SW480 (cell line): ENCODE data around the gene POFUT2.

Experiments used
- DNase-seq: peaks from one replicate; pipeline ENCODE4 v3.0.0-alpha.2; 2016; ENCODE audit warnings: low spot score

POFUT2 gene

GRCh38 chr21:45287438-45288391, at the start of gene POFUT2:
Gene POFUT2 (minus strand): TSS chr21:45287895. CDS start chr21:45287871, 24 bp downstream.
- DNase-seq, result peak; percentile 90

- no peak for DNase-seq
These were observed 49.2 kb upstream of the POFUT2 start for GRCh38 chr21:45336870-45337269.

GRCh38 chr21:45336535-45336810, 48.8 kb upstream of the POFUT2 start:
- no peak for DNase-seq

- no peak for DNase-seq
These were observed 48.3 kb upstream of the POFUT2 start for GRCh38 chr21:45335761-45336534.

- DNase-seq, result no peak
These were observed 47.6 kb upstream of the POFUT2 start for GRCh38 chr21:45335151-45335760.

GRCh38 chr21:45334591-45335081, 46.9 kb upstream of the POFUT2 start:
- no peak for DNase-seq

GRCh38 chr21:45334134-45334533, 46.4 kb upstream of the POFUT2 start:
- no peak for DNase-seq

GRCh38 chr21:45333583-45334121, 46.0 kb upstream of the POFUT2 start:
- DNase-seq, result no peak

GRCh38 chr21:45332981-45333582, 45.4 kb upstream of the POFUT2 start:
- DNase-seq, result no peak

- no peak for DNase-seq
These were observed 44.7 kb upstream of the POFUT2 start for GRCh38 chr21:45332415-45332814.

- DNase-seq, result no peak
These were observed 43.9 kb upstream of the POFUT2 start for GRCh38 chr21:45331531-45332147.

GRCh38 chr21:45330851-45331261, 43.2 kb upstream of the POFUT2 start:
- no peak for DNase-seq

- peak; percentile 83 for DNase-seq
These were observed 42.5 kb upstream of the POFUT2 start for GRCh38 chr21:45330075-45330781.

- peak; percentile 94 for DNase-seq
These were observed 41.8 kb upstream of the POFUT2 start for GRCh38 chr21:45329261-45330074.

- no peak for DNase-seq
These were observed 40.8 kb upstream of the POFUT2 start for GRCh38 chr21:45328198-45329091.

GRCh38 chr21:45327441-45328197, 39.9 kb upstream of the POFUT2 start:
- no peak for DNase-seq

GRCh38 chr21:45326891-45327440, 39.3 kb upstream of the POFUT2 start:
- DNase-seq, result no peak
